CD8-positive, alpha-beta memory T cell (primary cell): Measurements from ENCODE around the gene CEP170B. TPM values are rescaled to one million over a fixed set of nuclear protein-coding genes. Genes with fewer than 3 reads are reported as not detected.
"Not testable (repeated sequence)": the region's sequence is repeated elsewhere in the genome, so short reads cannot be mapped to it uniquely, and the experiment has no call there.

Experiments
- CTCF ChIA-PET: fragments of 350-600 bp; sonication (Branson Sonifier 250); formaldehyde crosslinking; loops from one replicate; lab custom pipeline; 2021; ENCODE audit warnings: antibody characterized with exemption; lab: Charles Lee
- POLR2A ChIA-PET: fragments of 350-600 bp; sonication (Branson Sonifier 250); formaldehyde crosslinking; loops from one replicate; lab custom pipeline; 2021; ENCODE audit warnings: antibody characterized with exemption; lab: Charles Lee
- DNase-seq, 5 donors: peaks; one replicate each; pipeline versions ENCODE4 v3.0.0 to v3.0.0-alpha.2; 2020 to 2022; ENCODE audit warnings: mixed read lengths in 1 of 5
- H3K27ac ChIP-seq: one replicate; pipeline ENCODE4 v1.7.0; 2013; ENCODE audit warnings: low read depth, mild to moderate bottlenecking, low read length, moderate library complexity
- H3K27me3 ChIP-seq: 2 replicates; pipeline ENCODE4 v1.7.0; 2013; ENCODE audit warnings: low read length, mild to moderate bottlenecking; ENCODE audit not compliant: insufficient read depth, poor library complexity, severe bottlenecking
- H3K36me3 ChIP-seq: 2 replicates; pipeline ENCODE4 v1.7.0; 2013; ENCODE audit warnings: mild to moderate bottlenecking, low read length, moderate library complexity; ENCODE audit not compliant: insufficient read depth
- H3K4me1 ChIP-seq: 2 replicates; pipeline ENCODE4 v1.7.0; 2013; ENCODE audit warnings: mild to moderate bottlenecking, low read length, moderate library complexity; ENCODE audit not compliant: insufficient read depth
- H3K4me3 ChIP-seq: 2 replicates; pipeline ENCODE4 v1.7.0; 2013; ENCODE audit warnings: mild to moderate bottlenecking, low read length
- H3K9me3 ChIP-seq: 2 replicates; pipeline ENCODE4 v1.7.0; 2013; ENCODE audit warnings: mild to moderate bottlenecking, low read length
- H3K27ac Mint-ChIP-seq, 8 donors: one replicate each; pipeline ENCODE4 v1.8.0; 2020 to 2021; ENCODE audit warnings: mixed read lengths in 8 of 8, mild to moderate bottlenecking in 6 of 8, inconsistent platforms in 3 of 8, moderate library complexity in 3 of 8
- H3K27me3 Mint-ChIP-seq, 2 donors: one replicate each; pipeline ENCODE4 v1.8.0; 2020 to 2021; ENCODE audit warnings: mixed read lengths in 2 of 2, mild to moderate bottlenecking in 1 of 2, moderate library complexity in 1 of 2
- H3K36me3 Mint-ChIP-seq, 3 donors: one replicate each; pipeline ENCODE4 v1.8.0; 2020 to 2021; ENCODE audit warnings: mixed read lengths in 3 of 3, inconsistent platforms in 1 of 3, mild to moderate bottlenecking in 1 of 3
- H3K4me1 Mint-ChIP-seq, 3 donors: one replicate each; pipeline ENCODE4 v1.8.0; 2020 to 2021; ENCODE audit warnings: mixed read lengths in 3 of 3, inconsistent platforms in 1 of 3, mild to moderate bottlenecking in 1 of 3
- H3K4me3 Mint-ChIP-seq, 7 donors: one replicate each; pipeline ENCODE4 v1.8.0; 2020 to 2021; ENCODE audit warnings: mixed read lengths in 7 of 7, mild to moderate bottlenecking in 6 of 7, moderate library complexity in 4 of 7, inconsistent platforms in 2 of 7
- H3K9me3 Mint-ChIP-seq, 5 donors: one replicate each; pipeline ENCODE4 v1.8.0; 2020 to 2022; ENCODE audit warnings: mixed read lengths in 5 of 5, mild to moderate bottlenecking in 3 of 5, moderate library complexity in 2 of 5, inconsistent platforms in 1 of 5
- polyA plus RNA-seq: library from polyadenylated mRNA; unstranded; fragments of 300-500 nt; fragmentation: Illumina TruSeq; gene quantifications from one replicate; pipeline ENCODE4 v1.2.3, GENCODE V29; 2021
- total RNA-seq, 2 experiments: library from RNA; stranded (reverse); gene quantifications; one replicate each; pipeline ENCODE4 v1.2.3, GENCODE V29; 2021

CEP170B gene
- total and polyA plus RNA-seq, 3 experiments from 2014 or later, result 6.4 to 6.7 TPM; not detected in 1

GRCh38 chr14:104944436-104945205 is 79.6 kb downstream of the CEP170B start:
- POLR2A ChIA-PET, H3K4me3 ChIP-seq, H3K27ac ChIP-seq, H3K27me3 Mint-ChIP-seq, CTCF ChIA-PET, H3K27me3 ChIP-seq, H3K9me3 ChIP-seq, H3K9me3 Mint-ChIP-seq, H3K36me3 ChIP-seq, H3K36me3 Mint-ChIP-seq, H3K4me3 Mint-ChIP-seq, H3K4me1 ChIP-seq, H3K4me1 Mint-ChIP-seq, H3K27ac Mint-ChIP-seq: not testable (repeated sequence)
- DNase-seq, result peak in 1 of 5 donors; percentile 41

GRCh38 chr14:104945266-104945665 is 80.2 kb downstream of the CEP170B start:
- DNase-seq, result peak in 1 of 5 donors; percentile 39
- H3K9me3 ChIP-seq, CTCF ChIA-PET, H3K4me1 ChIP-seq, H3K36me3 ChIP-seq, H3K9me3 Mint-ChIP-seq, POLR2A ChIA-PET, H3K27me3 Mint-ChIP-seq, H3K4me3 ChIP-seq, H3K36me3 Mint-ChIP-seq, H3K27ac Mint-ChIP-seq, H3K4me1 Mint-ChIP-seq, H3K4me3 Mint-ChIP-seq, H3K27ac ChIP-seq, H3K27me3 ChIP-seq: not testable (repeated sequence)

Other genes starting within 250 kb of the CEP170B start
- 10 to 100 TPM; 55.9 to 56.3 TPM for gene INF2, start 175.7 kb upstream of the CEP170B start, total RNA-seq
- 4.6 TPM for gene INF2, start 175.7 kb upstream of the CEP170B start, polyA plus RNA-seq
- 1 to 10 TPM; 1.4 to 1.5 TPM for gene ADSS1, start 141.0 kb upstream of the CEP170B start, total RNA-seq
- gene ADSS1, start 141.0 kb upstream of the CEP170B start, polyA plus RNA-seq, result 1.6 TPM
- 100 to 1,000 TPM; 150 to 175 TPM for gene SIVA1, start 112.1 kb upstream of the CEP170B start, total RNA-seq
- 227 TPM for gene SIVA1, start 112.1 kb upstream of the CEP170B start, polyA plus RNA-seq
- gene AKT1, start 69.5 kb upstream of the CEP170B start, total RNA-seq, result 100 to 1,000 TPM; 147 to 150 TPM
- 34.1 TPM for gene AKT1, start 69.5 kb upstream of the CEP170B start, polyA plus RNA-seq
- gene ZBTB42, start 64.2 kb upstream of the CEP170B start, total RNA-seq, result 1 to 10 TPM; 3.3 to 3.5 TPM
- 2.7 TPM for gene ZBTB42, start 64.2 kb upstream of the CEP170B start, polyA plus RNA-seq
- gene PLD4, start 59.6 kb downstream of the CEP170B start, total RNA-seq, result under 1 TPM in 1 of 2 experiments, not detected in 1; 0.04 TPM
- gene PLD4, start 59.6 kb downstream of the CEP170B start, polyA plus RNA-seq, result not detected
- gene AHNAK2, start 113.1 kb downstream of the CEP170B start, total RNA-seq, result under 1 TPM in 1 of 2 experiments, not detected in 1; 0.04 TPM
- not detected for gene AHNAK2, start 113.1 kb downstream of the CEP170B start, polyA plus RNA-seq
- gene CLBA1, start 120.5 kb downstream of the CEP170B start, total RNA-seq, result 1 to 10 TPM; 3.8 to 3.9 TPM
- 0.32 TPM for gene CLBA1, start 120.5 kb downstream of the CEP170B start, polyA plus RNA-seq
- gene CDCA4, start 155.8 kb downstream of the CEP170B start, total RNA-seq, result 10 to 100 TPM; 73.0 to 76.7 TPM
- 23.8 TPM for gene CDCA4, start 155.8 kb downstream of the CEP170B start, polyA plus RNA-seq
- gene GPR132, start 200.2 kb downstream of the CEP170B start, total RNA-seq, result 10 to 100 TPM; 51.3 to 52.0 TPM
- gene GPR132, start 200.2 kb downstream of the CEP170B start, polyA plus RNA-seq, result 34.9 TPM